ENCODE data around the gene ECE1. TPM values are rescaled to one million over a fixed set of nuclear protein-coding genes. Genes with fewer than 3 reads are reported as not detected.

Gene ECE1
- total and polyA plus RNA-seq, 2 of the 13 experiments (the other 11 are each of a cell fraction or from before 2014, with no cell fraction given) = 13.5 to 21.2 TPM

GRCh38 chr1:21270086-21270689, 20.1 kb downstream of the ECE1 start (continued):
- TF ChIP-seq HMGXB4 (CRISPR knock-in tag; IDR thresholded peaks at IDR 0.05; ENCODE audit: borderline replicate concordance in 1 of 2, low read depth in 1 of 2) = peak; percentile 46 to 51; a peak in 1 of 4 replicates
- peak; percentile 68 for TF ChIP-seq XRCC5 (optimal IDR thresholded peaks at IDR 0.05; ENCODE audit: low read length)
- peak; percentile 52 for TF ChIP-seq ZNF768 (CRISPR knock-in tag; IDR thresholded peaks at IDR 0.05)
- TF ChIP-seq MXD4 (CRISPR knock-in tag; IDR thresholded peaks at IDR 0.05) = no peak
- TF ChIP-seq SNAPC2 (CRISPR knock-in tag; IDR thresholded peaks at IDR 0.05) = 0 out of 2 replicates have a peak, but pooled peaks have one; percentile 7
- TF ChIP-seq ZNF766 (CRISPR knock-in tag; IDR thresholded peaks at IDR 0.05; ENCODE audit: borderline replicate concordance) = no peak
- no peak for TF ChIP-seq DBP (CRISPR knock-in tag; IDR thresholded peaks at IDR 0.05; ENCODE audit: not compliant biosample characterization)
- TF ChIP-seq FLYWCH1 (CRISPR knock-in tag; IDR thresholded peaks at IDR 0.05) = no peak
- TF ChIP-seq ZNF773 (CRISPR knock-in tag; IDR thresholded peaks at IDR 0.05; ENCODE audit: borderline replicate concordance) = no peak
- TF ChIP-seq SALL1 (CRISPR knock-in tag; IDR thresholded peaks at IDR 0.05) = no peak; the same call in 1 of the 2 replicates
- peak; percentile 95; the same call in 1 of the 2 replicates for TF ChIP-seq ADNP (CRISPR knock-in tag; IDR thresholded peaks at IDR 0.05)
- no peak for TF ChIP-seq ZNF124 (CRISPR knock-in tag; IDR thresholded peaks at IDR 0.05)
- TF ChIP-seq MTERF4 (CRISPR knock-in tag; IDR thresholded peaks at IDR 0.05) = peak; percentile 45; the same call in 1 of the 2 replicates
- TF ChIP-seq MXI1 (IDR thresholded peaks at IDR 0.05; ENCODE audit: borderline replicate concordance, low read depth, low read length) = peak; percentile 33; the same call in 1 of the 3 replicates
- TF ChIP-seq ASH2L (IDR thresholded peaks at IDR 0.05; ENCODE audit: insufficient read length, low read depth, low read length) = peak; percentile 14
- 0 out of 2 replicates have a peak, but pooled peaks have one; percentile 11 for TF ChIP-seq TARDBP (CRISPR knock-in tag; IDR thresholded peaks at IDR 0.05)
- peak; percentile 99 for TF ChIP-seq ZNF629 (CRISPR knock-in tag; conservative IDR thresholded peaks at IDR 0.05)
- no peak for TF ChIP-seq ZNF318 (CRISPR knock-in tag; IDR thresholded peaks at IDR 0.05)

Measured in HepG2 (cell line).